ENCODE results near the gene NABP2.

DNA sequence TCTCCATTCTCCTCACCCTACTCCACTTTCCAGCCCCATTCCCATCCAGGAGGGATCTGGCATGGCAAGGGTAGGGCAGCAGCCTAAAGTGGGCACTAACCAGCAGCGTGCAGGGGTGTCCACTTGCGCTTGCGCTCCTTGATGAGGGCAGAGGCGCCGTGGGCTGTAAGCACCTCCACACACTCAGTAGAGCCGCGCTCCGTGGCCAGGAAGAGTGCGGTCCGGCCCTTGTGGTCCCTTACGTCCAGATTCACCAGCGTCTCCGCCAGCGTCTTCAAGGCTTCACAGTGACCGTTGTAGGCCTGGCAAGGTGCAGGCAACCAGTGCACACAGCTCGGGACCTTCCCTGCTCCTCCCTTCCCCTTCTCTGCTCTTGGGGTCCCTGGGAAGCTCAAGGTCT, 23.8 kb downstream of the NABP2 start:
- TF ChIP-seq RCOR1 (IDR thresholded peaks at IDR 0.05; ENCODE audit: insufficient replicate concordance, low read length) (no peak), RAD21 (IDR thresholded peaks at IDR 0.05; ENCODE audit: low read length) (no peak), POLR2A (IDR thresholded peaks at IDR 0.05; ENCODE audit: low read depth, low read length) (no peak), CEBPB (IDR thresholded peaks at IDR 0.05; ENCODE audit: low read depth, low read length) (no peak), MAFK (IDR thresholded peaks at IDR 0.05; ENCODE audit: low read depth, low read length) (no peak), RFX5 (IDR thresholded peaks at IDR 0.05; ENCODE audit: low read depth, low read length) (no peak), MXI1 (IDR thresholded peaks at IDR 0.05; ENCODE audit: borderline replicate concordance, low read depth, low read length) (no peak), BHLHE40 (IDR thresholded peaks at IDR 0.05; ENCODE audit: low read depth, low read length) (no peak), CHD1 (IDR thresholded peaks at IDR 0.05; ENCODE audit: low read depth, low read length) (no peak), MAZ (IDR thresholded peaks at IDR 0.05; ENCODE audit: borderline replicate concordance, low read depth, low read length) (no peak), FOS (IDR thresholded peaks at IDR 0.05; ENCODE audit: low read depth, low read length) (no peak)
- TF ChIP-seq, protein P1, sequence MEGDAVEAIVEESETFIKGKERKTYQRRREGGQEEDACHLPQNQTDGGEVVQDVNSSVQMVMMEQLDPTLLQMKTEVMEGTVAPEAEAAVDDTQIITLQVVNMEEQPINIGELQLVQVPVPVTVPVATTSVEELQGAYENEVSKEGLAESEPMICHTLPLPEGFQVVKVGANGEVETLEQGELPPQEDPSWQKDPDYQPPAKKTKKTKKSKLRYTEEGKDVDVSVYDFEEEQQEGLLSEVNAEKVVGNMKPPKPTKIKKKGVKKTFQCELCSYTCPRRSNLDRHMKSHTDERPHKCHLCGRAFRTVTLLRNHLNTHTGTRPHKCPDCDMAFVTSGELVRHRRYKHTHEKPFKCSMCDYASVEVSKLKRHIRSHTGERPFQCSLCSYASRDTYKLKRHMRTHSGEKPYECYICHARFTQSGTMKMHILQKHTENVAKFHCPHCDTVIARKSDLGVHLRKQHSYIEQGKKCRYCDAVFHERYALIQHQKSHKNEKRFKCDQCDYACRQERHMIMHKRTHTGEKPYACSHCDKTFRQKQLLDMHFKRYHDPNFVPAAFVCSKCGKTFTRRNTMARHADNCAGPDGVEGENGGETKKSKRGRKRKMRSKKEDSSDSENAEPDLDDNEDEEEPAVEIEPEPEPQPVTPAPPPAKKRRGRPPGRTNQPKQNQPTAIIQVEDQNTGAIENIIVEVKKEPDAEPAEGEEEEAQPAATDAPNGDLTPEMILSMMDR (conservative IDR thresholded peaks at IDR 0.05; ENCODE audit: low read depth, low read length) = no peak
- TF ChIP-seq, protein P2, sequence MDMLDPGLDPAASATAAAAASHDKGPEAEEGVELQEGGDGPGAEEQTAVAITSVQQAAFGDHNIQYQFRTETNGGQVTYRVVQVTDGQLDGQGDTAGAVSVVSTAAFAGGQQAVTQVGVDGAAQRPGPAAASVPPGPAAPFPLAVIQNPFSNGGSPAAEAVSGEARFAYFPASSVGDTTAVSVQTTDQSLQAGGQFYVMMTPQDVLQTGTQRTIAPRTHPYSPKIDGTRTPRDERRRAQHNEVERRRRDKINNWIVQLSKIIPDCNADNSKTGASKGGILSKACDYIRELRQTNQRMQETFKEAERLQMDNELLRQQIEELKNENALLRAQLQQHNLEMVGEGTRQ (IDR thresholded peaks at IDR 0.05; ENCODE audit: low read depth, low read length) = no peak
- TF ChIP-seq, protein P3, sequence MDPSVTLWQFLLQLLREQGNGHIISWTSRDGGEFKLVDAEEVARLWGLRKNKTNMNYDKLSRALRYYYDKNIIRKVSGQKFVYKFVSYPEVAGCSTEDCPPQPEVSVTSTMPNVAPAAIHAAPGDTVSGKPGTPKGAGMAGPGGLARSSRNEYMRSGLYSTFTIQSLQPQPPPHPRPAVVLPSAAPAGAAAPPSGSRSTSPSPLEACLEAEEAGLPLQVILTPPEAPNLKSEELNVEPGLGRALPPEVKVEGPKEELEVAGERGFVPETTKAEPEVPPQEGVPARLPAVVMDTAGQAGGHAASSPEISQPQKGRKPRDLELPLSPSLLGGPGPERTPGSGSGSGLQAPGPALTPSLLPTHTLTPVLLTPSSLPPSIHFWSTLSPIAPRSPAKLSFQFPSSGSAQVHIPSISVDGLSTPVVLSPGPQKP (IDR thresholded peaks at IDR 0.05; ENCODE audit: borderline replicate concordance, low read depth, low read length) = no peak
